ENCODE results near the gene KCNE1. TPM values are rescaled to one million over a fixed set of nuclear protein-coding genes. Genes with fewer than 3 reads are reported as not detected.

The KCNE1 gene
- total and polyA plus RNA-seq, 2 of the 13 experiments (the other 11 are each of a cell fraction or from before 2014, with no cell fraction given): 0.35 TPM; not detected in 1

- no peak for TF ChIP-seq NR1H2 (CRISPR knock-in tag; IDR thresholded peaks at IDR 0.05; ENCODE audit: borderline replicate concordance, low read depth)
- no peak for TF ChIP-seq PHB2 (IDR thresholded peaks at IDR 0.05; ENCODE audit: partially characterized antibody)
- TF ChIP-seq, protein P1, sequence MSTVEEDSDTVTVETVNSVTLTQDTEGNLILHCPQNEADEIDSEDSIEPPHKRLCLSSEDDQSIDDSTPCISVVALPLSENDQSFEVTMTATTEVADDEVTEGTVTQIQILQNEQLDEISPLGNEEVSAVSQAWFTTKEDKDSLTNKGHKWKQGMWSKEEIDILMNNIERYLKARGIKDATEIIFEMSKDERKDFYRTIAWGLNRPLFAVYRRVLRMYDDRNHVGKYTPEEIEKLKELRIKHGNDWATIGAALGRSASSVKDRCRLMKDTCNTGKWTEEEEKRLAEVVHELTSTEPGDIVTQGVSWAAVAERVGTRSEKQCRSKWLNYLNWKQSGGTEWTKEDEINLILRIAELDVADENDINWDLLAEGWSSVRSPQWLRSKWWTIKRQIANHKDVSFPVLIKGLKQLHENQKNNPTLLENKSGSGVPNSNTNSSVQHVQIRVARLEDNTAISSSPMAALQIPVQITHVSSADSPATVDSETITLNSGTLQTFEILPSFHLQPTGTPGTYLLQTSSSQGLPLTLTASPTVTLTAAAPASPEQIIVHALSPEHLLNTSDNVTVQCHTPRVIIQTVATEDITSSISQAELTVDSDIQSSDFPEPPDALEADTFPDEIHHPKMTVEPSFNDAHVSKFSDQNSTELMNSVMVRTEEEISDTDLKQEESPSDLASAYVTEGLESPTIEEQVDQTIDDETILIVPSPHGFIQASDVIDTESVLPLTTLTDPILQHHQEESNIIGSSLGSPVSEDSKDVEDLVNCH (CRISPR knock-in tag; IDR thresholded peaks at IDR 0.05): no peak
- no peak for TF ChIP-seq ASH2L (IDR thresholded peaks at IDR 0.05; ENCODE audit: insufficient read length, low read depth, low read length)
- TF ChIP-seq ZNF33A (CRISPR knock-in tag; IDR thresholded peaks at IDR 0.05; ENCODE audit: borderline replicate concordance): 0 out of 2 replicates have a peak, but pooled peaks have one; percentile 47
- no peak for TF ChIP-seq ZNF644 (CRISPR knock-in tag; IDR thresholded peaks at IDR 0.05; ENCODE audit: low read depth)
- TF ChIP-seq, protein P2, sequence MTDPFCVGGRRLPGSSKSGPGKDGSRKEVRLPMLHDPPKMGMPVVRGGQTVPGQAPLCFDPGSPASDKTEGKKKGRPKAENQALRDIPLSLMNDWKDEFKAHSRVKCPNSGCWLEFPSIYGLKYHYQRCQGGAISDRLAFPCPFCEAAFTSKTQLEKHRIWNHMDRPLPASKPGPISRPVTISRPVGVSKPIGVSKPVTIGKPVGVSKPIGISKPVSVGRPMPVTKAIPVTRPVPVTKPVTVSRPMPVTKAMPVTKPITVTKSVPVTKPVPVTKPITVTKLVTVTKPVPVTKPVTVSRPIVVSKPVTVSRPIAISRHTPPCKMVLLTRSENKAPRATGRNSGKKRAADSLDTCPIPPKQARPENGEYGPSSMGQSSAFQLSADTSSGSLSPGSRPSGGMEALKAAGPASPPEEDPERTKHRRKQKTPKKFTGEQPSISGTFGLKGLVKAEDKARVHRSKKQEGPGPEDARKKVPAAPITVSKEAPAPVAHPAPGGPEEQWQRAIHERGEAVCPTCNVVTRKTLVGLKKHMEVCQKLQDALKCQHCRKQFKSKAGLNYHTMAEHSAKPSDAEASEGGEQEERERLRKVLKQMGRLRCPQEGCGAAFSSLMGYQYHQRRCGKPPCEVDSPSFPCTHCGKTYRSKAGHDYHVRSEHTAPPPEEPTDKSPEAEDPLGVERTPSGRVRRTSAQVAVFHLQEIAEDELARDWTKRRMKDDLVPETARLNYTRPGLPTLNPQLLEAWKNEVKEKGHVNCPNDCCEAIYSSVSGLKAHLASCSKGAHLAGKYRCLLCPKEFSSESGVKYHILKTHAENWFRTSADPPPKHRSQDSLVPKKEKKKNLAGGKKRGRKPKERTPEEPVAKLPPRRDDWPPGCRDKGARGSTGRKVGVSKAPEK (CRISPR knock-in tag; IDR thresholded peaks at IDR 0.05; ENCODE audit: borderline replicate concordance): no peak
- TF ChIP-seq ZNF816 (CRISPR knock-in tag; IDR thresholded peaks at IDR 0.05; ENCODE audit: borderline replicate concordance): 0 out of 2 replicates have a peak, but pooled peaks have one; percentile 44
- TF ChIP-seq, protein P3, sequence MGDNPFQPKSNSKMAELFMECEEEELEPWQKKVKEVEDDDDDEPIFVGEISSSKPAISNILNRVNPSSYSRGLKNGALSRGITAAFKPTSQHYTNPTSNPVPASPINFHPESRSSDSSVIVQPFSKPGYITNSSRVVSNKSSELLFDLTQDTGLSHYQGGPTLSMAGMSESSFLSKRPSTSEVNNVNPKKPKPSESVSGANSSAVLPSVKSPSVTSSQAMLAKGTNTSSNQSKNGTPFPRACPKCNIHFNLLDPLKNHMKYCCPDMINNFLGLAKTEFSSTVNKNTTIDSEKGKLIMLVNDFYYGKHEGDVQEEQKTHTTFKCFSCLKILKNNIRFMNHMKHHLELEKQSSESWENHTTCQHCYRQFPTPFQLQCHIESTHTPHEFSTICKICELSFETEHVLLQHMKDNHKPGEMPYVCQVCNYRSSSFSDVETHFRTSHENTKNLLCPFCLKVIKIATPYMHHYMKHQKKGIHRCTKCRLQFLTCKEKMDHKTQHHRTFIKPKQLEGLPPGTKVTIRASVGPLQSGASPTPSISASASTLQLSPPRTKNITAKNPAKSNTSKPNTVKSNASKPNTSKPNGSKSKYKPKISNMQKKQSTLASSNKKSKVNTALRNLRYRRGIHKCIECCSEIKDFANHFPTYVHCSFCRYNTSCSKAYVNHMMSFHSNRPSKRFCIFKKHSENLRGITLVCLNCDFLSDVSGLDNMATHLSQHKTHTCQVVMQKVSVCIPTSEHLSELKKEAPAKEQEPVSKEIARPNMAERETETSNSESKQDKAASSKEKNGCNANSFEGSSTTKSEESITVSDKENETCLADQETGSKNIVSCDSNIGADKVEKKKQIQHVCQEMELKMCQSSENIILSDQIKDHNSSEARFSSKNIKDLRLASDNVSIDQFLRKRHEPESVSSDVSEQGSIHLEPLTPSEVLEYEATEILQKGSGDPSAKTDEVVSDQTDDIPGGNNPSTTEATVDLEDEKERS (CRISPR knock-in tag; IDR thresholded peaks at IDR 0.05): 0 out of 2 replicates have a peak, but pooled peaks have one; percentile 24
- TF ChIP-seq ZNF432 (CRISPR knock-in tag; IDR thresholded peaks at IDR 0.05; ENCODE audit: borderline replicate concordance): no peak
- intact Hi-C loops (cut with micrococcal nuclease; ENCODE audit: unreplicated experiment) (no loop called here), in situ Hi-C loops (cut with HindIII; ENCODE audit: extremely low pct_ligation_motif_present, low pct_unique_long_range_greater_than_20kb) (no loop called here)
- H3K79me2 ChIP-seq (ENCODE audit: insufficient read depth, low read length): peaks cover 18% of the 10 kb centered on the region
- peak overlapping the region; percentile 87 for H3K9ac ChIP-seq (ENCODE audit: insufficient read depth, low read depth, low read length)
- peaks cover 5% of the 10 kb centered on the region; the same call in 1 of the 2 replicates for H4K20me1 ChIP-seq (ENCODE audit: insufficient read depth, low read length)
- peak overlapping the region; percentile 87 for H3K27ac ChIP-seq (ENCODE audit: extremely low read length, insufficient read depth, low read length)
- FAIRE-seq (no peak), ATAC-seq (no peak), DNase-seq (ENCODE audit: low spot score) (no peak)
- H3K4me2 ChIP-seq (ENCODE audit: low read depth, low read length): peak overlapping the region; percentile 94
- ChIA-PET CTCF (ENCODE audit: low intra/inter-chr PET ratio, low total read pairs) (no interaction called here), POLR2A (interaction anchor here (0.9 to 6.7 kb wide), 8 partner anchors 9 to 362 kb away, joined by 3 to 120 read pairs (median 4); no protein-coding TSS in a partner anchor)
- peaks cover 67% of the 10 kb centered on the region for H3K4me1 ChIP-seq (ENCODE audit: insufficient read depth, low read length)
- peak overlapping the region; percentile 60 to 70 (median 65) for H3K4me3 ChIP-seq (replicated peaks in 1 of 3; ENCODE audit: insufficient read depth in 1 of 3, low read depth in 2 of 3, low read length in 3 of 3)
- 0% methylated on average over 5 of the region's 5 CpGs for WGBS (ENCODE audit: low lambda C conversion rate)
- no peak overlapping the region for H2AFZ ChIP-seq (ENCODE audit: low read length)
- H3K9me3 ChIP-seq (ENCODE audit: low read length): no peaks in the 10 kb centered on the region
- BruUV-seq (replicated peaks): TSS peak; percentile 91
- H3K27me3 ChIP-seq (ENCODE audit: control insufficient read depth in 1 of 2, insufficient read depth in 2 of 2, low read length in 2 of 2): no peaks in the 10 kb centered on the region
- H3K36me3 ChIP-seq (replicated peaks in 1 of 2; ENCODE audit: control insufficient read depth in 1 of 2, insufficient read depth in 2 of 2, low read length in 2 of 2): peaks cover under 1 to 2% of the 10 kb centered on the region in 2 experiments; a peak in 2 of 5 replicates
Observed at GRCh38 chr21:34526241-34526617, 14.2 kb upstream of the KCNE1 start.
